HG02571 (cell line): Measurements from ENCODE around the gene LATS2.
A peak's percentile ranks its signal among the peaks of the same experiment; 100 is the strongest.

ENCODE experiments used
- ATAC-seq: cut with Tn5 transposase; IDR thresholded peaks from one replicate; pipeline ENCODE4 v1.9.1; 2021; ENCODE audit warnings: mild to moderate bottlenecking, moderate library complexity; ENCODE audit not compliant: unreplicated experiment

The LATS2 gene

GRCh38 chr13:21061029-21061763 is at the start of gene LATS2:
LATS2 (minus strand) TSS chr13:21061586; CDS start chr13:21046026, 15,560 bp downstream.
- ATAC-seq, result peak; percentile 93

GRCh38 chr13:21109168-21109567 is 47.8 kb upstream of the LATS2 start:
- no peak for ATAC-seq

- ATAC-seq, result no peak
Observed at GRCh38 chr13:21106089-21106488, 44.7 kb upstream of the LATS2 start.

- no peak for ATAC-seq
Observed at GRCh38 chr13:21104199-21105019, 43.0 kb upstream of the LATS2 start.

- ATAC-seq, result no peak
Observed at GRCh38 chr13:21101865-21102576, 40.6 kb upstream of the LATS2 start.

GRCh38 chr13:21100994-21101757 is 39.8 kb upstream of the LATS2 start:
- ATAC-seq, result no peak

- no peak for ATAC-seq
Observed at GRCh38 chr13:21100211-21100610, 38.8 kb upstream of the LATS2 start.

GRCh38 chr13:21095311-21095710 is 33.9 kb upstream of the LATS2 start:
- no peak for ATAC-seq

GRCh38 chr13:21089830-21090229 is 28.4 kb upstream of the LATS2 start:
- ATAC-seq, result no peak

GRCh38 chr13:21088534-21088933 is 27.1 kb upstream of the LATS2 start:
- ATAC-seq, result no peak

GRCh38 chr13:21086929-21087328 is 25.5 kb upstream of the LATS2 start:
- no peak for ATAC-seq

- no peak for ATAC-seq
Observed at GRCh38 chr13:21081926-21082325, 20.5 kb upstream of the LATS2 start.

GRCh38 chr13:21080593-21080891 is 19.2 kb upstream of the LATS2 start:
- ATAC-seq, result no peak

- ATAC-seq, result no peak
Observed at GRCh38 chr13:21079761-21080592, 18.6 kb upstream of the LATS2 start.

- no peak for ATAC-seq
Observed at GRCh38 chr13:21079221-21079620, 17.8 kb upstream of the LATS2 start.

- no peak for ATAC-seq
Observed at GRCh38 chr13:21078501-21078900, 17.1 kb upstream of the LATS2 start.

- no peak for ATAC-seq
Observed at GRCh38 chr13:21077788-21078353, 16.5 kb upstream of the LATS2 start.

GRCh38 chr13:21077076-21077787 is 15.8 kb upstream of the LATS2 start:
- ATAC-seq, result no peak

- ATAC-seq, result no peak
Observed at GRCh38 chr13:21076253-21076652, 14.9 kb upstream of the LATS2 start.
